ENCODE measurements around the gene CDK18.

The CDK18 gene

DNA sequence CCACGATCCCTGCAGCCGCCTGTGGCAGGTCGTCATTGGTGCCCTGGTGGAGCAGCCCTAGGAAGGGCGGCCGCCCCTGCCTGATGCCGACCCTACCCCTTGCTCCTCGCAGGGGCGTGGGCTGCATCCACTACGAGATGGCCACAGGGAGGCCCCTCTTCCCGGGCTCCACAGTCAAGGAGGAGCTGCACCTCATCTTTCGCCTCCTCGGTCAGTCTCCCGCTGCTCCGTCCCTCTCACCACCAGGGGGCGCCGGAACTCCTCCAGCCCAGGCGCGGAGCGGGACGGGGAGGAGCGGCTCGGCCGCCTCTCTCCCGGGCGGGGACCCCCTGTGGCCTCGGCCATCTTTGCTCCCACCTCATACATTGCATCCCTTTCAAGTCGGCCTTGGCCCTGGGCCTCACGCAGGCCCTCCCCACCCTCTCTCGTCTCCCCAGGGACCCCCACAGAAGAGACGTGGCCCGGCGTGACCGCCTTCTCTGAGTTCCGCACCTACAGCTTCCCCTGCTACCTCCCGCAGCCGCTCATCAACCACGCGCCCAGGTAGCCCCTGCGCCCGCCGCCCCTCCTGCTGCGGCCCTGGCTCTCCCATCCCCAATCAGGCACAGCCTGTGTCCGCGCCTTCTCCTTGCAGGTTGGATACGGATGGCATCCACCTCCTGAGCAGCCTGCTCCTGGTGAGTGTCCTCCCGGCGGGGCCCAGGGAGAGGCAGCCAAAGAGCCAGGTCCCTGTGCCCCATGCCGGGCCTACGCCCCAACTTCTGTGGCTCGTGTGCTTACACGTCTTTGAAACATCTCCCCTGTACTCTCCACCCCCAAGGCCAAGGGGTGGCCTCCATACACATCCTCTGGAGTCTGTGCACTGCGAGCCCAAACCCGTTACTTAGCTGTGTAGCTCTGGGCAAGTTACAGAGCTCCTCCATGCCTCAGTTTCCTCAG is 24.7 kb downstream of the CDK18 start:
- DNase-seq (ENCODE audit: insufficient read length, low spot score) (peak; percentile 75), FAIRE-seq (no peak)
- TF ChIP-seq POLR2A (IDR thresholded peaks at IDR 0.05; ENCODE audit: low read depth, low read length), result no peak

DNA sequence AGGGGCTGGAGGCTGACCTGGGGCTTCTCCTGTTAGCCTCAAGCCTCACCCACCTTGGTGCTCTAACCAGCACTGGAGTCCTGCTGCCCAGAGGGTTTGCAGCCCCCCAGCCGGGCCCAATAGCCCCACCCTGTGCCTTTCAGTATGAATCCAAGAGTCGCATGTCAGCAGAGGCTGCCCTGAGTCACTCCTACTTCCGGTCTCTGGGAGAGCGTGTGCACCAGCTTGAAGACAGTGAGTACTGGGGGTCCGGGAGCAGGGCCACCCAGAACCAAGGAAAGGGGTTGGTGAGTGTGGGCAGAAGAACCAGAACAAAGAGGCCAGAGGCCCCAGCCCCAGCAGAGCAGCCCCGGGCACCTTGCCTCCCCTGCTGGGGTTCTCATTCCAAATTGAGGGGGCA is 25.6 kb downstream of the CDK18 start:
- DNase-seq (ENCODE audit: insufficient read length, low spot score), result no peak
- FAIRE-seq, result no peak
- no peak for TF ChIP-seq POLR2A (IDR thresholded peaks at IDR 0.05; ENCODE audit: low read depth, low read length)

DNA sequence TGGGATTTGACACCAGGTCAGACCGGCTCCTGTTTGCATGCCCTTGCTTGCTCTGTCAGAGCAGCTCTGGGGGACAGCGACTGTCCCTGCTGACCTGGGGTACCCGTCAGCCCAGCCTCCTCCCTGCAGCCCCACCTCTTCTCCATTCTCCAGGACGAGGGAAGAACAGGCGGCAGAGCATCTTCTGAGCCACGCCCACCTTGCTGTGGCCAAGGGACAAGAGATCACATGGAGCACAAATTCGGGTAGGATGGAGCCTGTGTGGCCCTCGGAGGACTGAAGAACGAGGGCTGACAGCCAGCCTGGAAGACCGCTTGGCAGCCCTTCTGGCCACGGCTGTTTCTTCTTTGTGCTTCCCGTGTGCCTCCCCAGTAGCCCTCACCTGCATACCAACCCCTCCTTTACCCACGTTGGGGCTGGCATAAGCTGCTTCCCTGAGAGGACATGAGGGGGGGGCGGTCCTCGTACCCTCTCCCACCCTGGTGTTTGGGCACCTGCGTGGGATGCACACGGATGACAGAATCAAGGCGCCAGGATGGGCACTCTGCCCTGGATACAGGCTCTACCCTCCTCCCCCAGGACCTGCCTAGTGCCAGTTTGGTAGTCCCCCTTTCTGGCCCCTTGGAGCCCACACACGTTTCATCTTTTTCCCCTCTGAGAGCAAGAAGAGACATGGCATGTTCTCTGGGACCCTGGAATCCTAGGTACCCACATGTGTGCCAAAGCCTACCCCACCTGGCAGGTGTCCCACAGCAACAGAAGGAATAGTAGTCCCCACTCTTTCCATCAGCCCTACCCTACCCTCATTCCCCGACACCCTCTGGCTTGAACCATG is 26.9 kb downstream of the CDK18 start:
- DNase-seq (ENCODE audit: insufficient read length, low spot score) (no peak), FAIRE-seq (no peak)
- TF ChIP-seq POLR2A (IDR thresholded peaks at IDR 0.05; ENCODE audit: low read depth, low read length), result no peak

DNA sequence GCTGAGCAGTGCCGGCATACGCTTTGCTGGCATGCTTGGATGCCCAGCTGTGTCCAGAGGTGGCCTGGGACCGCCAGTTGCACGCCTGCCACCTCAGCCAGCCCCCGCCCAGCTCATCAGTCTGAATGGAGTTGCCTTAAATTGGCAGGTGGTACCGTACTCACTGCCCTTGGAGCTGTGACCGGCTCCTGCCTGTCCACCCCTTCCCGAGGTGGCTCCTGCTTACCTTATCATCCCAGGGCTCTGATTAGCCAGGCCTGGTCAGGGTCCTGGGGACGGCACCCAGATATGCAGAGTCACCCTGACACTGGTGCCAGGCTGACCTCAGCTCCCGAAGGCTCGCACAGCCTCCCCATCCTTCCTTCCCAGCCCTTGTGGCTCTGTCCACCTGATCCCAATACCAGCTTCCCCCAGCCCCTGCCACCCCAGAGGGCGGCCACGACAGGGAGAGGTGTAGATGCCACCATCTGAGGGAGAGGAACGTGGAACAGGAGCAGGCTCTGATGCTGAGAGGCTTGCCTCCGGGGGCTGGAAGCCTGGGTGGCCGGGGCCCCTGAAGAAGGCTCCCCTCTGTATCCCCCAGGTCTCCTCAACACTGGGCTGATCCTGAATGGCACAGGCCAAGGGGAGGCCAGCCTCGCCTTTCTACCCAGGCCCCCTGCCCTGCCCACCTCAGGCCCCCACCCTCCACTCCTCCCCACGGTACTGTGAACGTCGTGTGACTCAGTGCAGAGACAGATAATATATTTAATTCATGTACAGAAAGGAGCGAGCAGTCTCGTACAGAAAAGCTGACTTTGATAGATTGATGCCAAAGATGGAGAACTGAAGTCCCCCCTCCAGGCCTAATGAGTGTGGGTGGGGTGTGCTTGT is 27.8 kb downstream of the CDK18 start:
- no peak for TF ChIP-seq POLR2A (IDR thresholded peaks at IDR 0.05; ENCODE audit: low read depth, low read length)
- no peak for FAIRE-seq
- no peak for DNase-seq (ENCODE audit: insufficient read length, low spot score)

DNA sequence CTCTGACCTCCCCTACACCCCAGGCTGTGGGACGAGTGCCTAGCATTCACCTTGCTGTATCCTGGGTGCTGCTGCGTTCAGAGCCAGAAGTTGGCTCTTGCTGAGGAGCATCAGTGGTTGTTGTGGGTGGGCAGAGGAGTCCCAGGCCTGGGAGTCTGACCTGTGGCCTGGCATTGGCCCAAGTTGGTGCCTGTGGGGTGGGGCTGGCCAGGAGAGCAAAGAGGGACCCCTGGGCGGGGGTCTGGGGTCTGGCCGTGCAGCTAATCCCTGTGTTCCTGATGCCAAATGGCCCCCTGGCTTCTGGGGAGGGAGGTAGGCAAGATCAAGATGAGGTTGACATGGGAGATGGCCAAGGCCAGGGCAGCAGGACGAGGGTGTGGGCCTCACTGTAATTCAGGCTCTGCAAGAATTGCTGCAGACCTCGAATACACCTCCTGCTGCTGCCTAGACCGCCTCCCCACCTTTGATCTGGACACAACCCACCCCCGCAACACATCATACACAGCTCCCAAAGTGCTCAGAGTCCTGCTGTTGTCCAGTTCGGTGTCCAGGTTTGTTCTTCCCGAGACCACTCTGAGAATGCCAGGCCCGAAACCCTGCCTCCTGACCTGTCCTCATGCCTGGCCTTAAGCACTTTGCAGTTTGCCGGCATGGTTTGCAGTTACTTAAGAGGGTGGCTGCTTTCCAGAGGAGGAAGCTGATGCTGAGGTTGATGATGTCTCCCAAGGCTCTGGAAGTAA is 28.7 kb downstream of the CDK18 start:
- no peak for TF ChIP-seq POLR2A (IDR thresholded peaks at IDR 0.05; ENCODE audit: low read depth, low read length)
- no peak for FAIRE-seq
- DNase-seq (ENCODE audit: insufficient read length, low spot score), result no peak

DNA sequence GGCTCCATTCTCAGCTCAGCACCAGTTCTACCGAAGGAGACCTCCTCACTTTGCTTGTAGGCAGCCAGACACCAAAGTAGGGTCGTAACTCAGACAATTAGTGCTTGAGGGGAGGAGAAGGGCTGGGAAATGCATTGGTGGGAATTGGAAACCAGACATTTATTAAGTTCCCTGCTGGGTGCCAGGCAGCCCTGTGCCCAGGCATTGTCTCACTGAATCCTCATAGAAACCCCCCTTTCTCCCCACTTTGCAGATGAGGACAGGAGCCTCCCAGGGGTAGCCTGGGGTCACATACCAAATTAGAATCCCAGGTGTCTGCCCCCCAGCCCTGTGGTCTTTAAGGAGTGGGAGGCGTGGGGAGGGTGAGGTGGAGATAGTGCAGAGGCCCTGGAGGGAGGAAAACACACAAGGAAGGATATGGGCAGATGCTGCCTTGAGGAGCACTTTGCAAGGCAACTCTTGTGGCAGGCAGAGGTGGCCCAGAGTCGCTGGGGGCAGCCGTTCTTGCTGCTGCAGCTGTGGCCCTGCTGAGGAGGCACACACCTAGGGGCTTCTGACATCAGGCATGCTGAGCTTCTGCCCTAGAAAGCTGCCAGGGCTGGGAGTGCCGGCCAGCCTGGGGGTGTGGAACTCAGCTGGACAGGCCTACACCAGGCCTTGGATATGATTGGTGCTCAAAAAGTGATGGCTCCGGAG is 29.4 kb downstream of the CDK18 start:
- no peak for DNase-seq (ENCODE audit: insufficient read length, low spot score)
- no peak for TF ChIP-seq POLR2A (IDR thresholded peaks at IDR 0.05; ENCODE audit: low read depth, low read length)
- FAIRE-seq, result no peak

DNA sequence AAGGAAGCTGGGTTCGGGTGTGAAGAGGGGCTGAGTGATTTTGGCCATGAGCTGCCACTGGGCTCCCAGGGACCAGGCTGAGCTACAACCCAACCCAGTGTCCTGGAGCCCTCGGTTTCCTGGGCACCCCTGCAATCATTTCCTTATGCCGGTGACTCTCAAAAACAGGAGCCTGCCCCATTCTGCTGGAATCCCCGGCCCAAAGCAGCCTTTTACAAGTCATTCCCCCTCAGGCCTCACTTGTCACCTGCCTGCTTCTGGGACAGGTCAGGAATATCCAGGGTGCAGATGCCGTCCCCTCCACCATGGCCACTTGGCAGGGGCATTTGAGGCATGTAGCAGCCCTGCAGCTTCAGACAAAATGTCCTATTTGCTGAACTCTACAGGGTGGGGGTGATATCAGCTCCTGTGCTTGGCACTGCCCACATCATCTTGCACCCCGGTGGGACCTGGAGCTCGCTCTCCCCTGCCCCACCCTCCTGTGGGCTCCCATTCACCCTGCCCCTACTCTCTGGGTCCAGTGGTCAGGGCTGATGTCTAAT is 30.0 kb downstream of the CDK18 start:
- TF ChIP-seq POLR2A (IDR thresholded peaks at IDR 0.05; ENCODE audit: low read depth, low read length), result no peak
- DNase-seq (ENCODE audit: insufficient read length, low spot score), result no peak
- no peak for FAIRE-seq

DNA sequence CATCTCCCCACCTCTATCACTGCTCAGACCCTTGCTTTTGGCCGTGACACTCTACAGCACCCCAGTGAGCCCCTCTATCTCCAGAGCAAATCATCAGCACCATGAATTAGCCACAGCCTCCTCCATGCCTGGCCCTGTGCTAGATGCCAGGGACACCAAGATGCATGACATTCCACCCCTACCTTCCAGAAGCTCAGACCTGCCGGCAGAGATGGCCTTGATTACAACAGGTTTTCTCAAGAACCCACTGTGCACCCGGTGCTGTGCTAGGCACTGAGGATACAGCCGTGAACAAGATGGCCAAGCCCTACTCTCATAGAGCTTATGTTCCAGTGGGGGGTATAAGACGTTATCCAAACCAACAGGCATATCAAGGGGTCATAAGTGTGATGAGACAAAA is 30.6 kb downstream of the CDK18 start:
- DNase-seq (ENCODE audit: insufficient read length, low spot score) (no peak), FAIRE-seq (no peak)
- TF ChIP-seq POLR2A (IDR thresholded peaks at IDR 0.05; ENCODE audit: low read depth, low read length), result no peak

DNA sequence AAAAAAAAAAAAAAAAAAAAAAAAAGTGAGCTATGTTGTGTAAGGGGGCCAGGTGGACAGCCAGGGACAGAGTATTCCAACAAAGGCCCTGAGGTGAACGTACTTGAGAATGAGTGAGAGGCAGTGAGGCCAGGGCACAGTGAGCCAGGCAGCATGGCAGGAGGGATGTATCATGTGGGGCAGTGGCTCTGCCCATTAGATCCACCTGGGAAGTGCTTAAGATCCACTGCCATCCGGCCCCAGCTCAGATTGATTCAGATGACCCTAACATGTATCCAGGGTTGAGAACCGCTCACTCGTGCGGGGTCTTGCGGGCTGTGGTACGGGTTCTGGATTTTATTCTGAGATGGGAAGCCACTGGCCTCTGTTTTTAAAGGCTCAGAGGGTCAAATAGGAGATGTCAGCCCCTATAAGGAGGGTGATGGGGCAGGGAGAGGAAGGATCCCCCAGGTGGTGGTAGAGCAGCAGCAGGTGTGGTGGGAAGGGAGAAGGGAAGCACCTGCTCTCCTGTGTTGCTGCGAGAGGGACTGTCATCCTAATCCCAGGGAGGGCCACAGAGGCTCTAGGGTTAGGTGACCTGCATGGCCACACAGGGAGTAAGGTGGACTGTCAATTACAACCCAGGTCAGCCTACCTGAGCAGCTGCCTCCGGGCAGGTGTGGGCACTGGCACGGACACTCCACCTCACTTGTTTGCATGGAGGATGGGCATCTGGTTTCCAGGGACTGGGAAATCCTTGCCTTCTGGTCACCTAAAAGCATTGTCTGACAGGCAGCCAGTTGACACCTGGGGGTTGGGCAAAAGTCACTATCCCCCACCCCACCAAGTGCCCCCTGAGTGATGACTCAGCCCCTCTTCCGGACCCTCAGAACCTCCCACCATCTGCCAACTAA is 31.6 kb downstream of the CDK18 start:
- FAIRE-seq (no peak), DNase-seq (ENCODE audit: insufficient read length, low spot score) (no peak)
- no peak for TF ChIP-seq POLR2A (IDR thresholded peaks at IDR 0.05; ENCODE audit: low read depth, low read length)

DNA sequence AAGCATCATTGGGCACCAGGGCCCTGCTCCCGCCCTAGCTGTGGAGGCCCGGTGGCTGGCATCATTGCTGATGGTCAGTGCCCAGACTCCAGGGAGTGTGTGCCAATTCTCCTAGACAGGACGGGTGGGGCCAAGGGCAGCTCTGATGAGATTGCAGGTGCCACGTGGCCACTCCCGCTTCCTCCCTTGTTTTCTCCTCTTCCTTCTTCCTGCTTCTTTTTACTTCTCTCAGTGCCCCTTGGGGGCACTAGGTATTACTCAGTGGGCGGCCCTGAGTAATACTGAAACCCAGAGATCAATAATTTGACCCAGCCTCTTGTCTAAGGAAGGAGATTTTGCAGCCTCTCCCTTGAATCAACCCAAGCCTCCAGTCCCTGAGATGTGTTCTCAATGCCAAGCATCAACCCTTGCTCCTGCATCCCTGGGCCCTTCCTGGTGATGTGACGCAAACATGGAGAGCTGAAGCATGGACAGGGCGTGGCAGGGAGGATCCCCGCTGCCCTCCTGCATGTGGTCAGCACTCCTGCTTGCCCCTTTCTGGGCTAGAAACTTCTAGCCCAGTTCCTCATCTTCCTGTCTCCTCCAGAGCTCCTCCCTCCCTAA is 32.4 kb downstream of the CDK18 start:
- FAIRE-seq (no peak), DNase-seq (ENCODE audit: insufficient read length, low spot score) (peak; percentile 47)
- TF ChIP-seq POLR2A (IDR thresholded peaks at IDR 0.05; ENCODE audit: low read depth, low read length), result no peak

DNA sequence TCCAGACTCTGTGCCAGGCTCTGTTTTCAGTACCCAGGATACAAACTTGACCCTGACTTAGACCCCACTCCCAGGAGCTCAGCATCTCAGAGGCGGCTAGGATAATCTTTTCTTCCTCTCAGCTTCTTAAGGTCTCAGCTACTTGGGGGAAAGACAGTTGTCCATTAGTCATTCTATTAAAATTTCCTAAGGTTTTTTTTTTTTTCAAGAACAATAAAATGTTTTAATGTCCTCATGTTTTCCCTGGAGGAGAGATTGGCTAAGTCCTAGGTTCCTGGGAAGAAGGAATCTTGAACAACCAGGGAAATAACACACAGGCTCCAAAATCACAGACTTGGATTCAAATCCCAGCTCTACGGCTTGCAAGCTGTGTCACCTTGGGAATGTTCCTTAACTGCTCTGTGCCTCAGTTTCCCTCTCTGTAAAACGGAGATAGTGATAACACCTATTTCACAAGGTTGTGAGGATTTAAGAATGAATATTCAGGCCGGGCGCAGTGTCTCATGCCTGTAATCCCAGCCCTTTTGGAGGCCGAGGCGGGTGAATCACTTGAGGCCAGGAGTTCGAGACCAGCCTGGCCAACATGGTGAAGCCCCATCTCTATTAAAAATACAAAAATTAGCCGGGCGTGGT is 33.0 kb downstream of the CDK18 start:
- DNase-seq (ENCODE audit: insufficient read length, low spot score), result no peak
- no peak for FAIRE-seq
- TF ChIP-seq POLR2A (IDR thresholded peaks at IDR 0.05; ENCODE audit: low read depth, low read length), result no peak

Measured in H54 (cell line).